Spleen (tissue), 13 donors: Measurements from ENCODE around the gene SMPDL3B. TPM values are rescaled to one million over a fixed set of nuclear protein-coding genes. Genes with fewer than 3 reads are reported as not detected.

Experiments
- DNase-seq: peaks from one replicate; pipeline ENCODE4 v3.0.0-alpha.2; 2020
- H3K27ac ChIP-seq, 8 donors: fragments of 200-600 bp; sonication (generic) in 7 of 8; 1 replicate in 4 of 8; 2 replicates in 4 of 8; pipeline versions ENCODE4 v1.5.0 to v1.8.0; 2016 to 2021; ENCODE audit warnings: inconsistent platforms in 4 of 8, mild to moderate bottlenecking in 4 of 8, moderate library complexity in 1 of 8
- H3K27me3 ChIP-seq, 7 donors: fragments of 200-600 bp; sonication (generic) in 6 of 7; replicated peaks in 1 of 7; 1 replicate in 4 of 7; 2 replicates in 3 of 7; pipeline versions ENCODE4 v1.5.0 to v1.8.0; 2016 to 2021; ENCODE audit warnings: inconsistent platforms in 3 of 7, mild to moderate bottlenecking in 1 of 7
- H3K36me3 ChIP-seq, 6 donors: fragments of 200-600 bp; sonication (generic) in 5 of 6; 1 replicate in 4 of 6; 2 replicates in 2 of 6; pipeline versions ENCODE4 v1.5.0 to v1.8.0; 2016 to 2021; ENCODE audit warnings: inconsistent platforms in 2 of 6
- H3K4me1 ChIP-seq, 6 donors: fragments of 200-600 bp; sonication (generic) in 5 of 6; 1 replicate in 3 of 6; 2 replicates in 3 of 6; pipeline versions ENCODE4 v1.5.0 to v1.8.0; 2016 to 2021; ENCODE audit warnings: inconsistent platforms in 3 of 6
- H3K4me3 ChIP-seq, 8 donors: fragments of 200-600 bp; sonication (generic) in 7 of 8; 1 replicate in 4 of 8; 2 replicates in 4 of 8; pipeline versions ENCODE4 v1.5.0 to v1.8.0; 2016 to 2021; ENCODE audit warnings: inconsistent platforms in 4 of 8, mild to moderate bottlenecking in 4 of 8, moderate library complexity in 2 of 8
- H3K9me3 ChIP-seq, 8 donors: fragments of 200-600 bp; sonication (generic) in 7 of 8; 1 replicate in 4 of 8; 2 replicates in 4 of 8; pipeline versions ENCODE4 v1.5.0 to v1.8.0; 2016 to 2021; ENCODE audit warnings: inconsistent platforms in 4 of 8
- CTCF ChIP-seq, 11 experiments: fragments of 200-600 bp in 7 of 11; fragments of 450-650 bp in 4 of 11; sonication (generic) in 4 of 11; IDR thresholded peaks in 8 of 11; conservative IDR thresholded peaks in 3 of 11; 1 replicate in 7 of 11; 2 replicates in 4 of 11; pipeline versions ENCODE4 v1.4.0 to v1.8.0; 2016 to 2021; ENCODE audit warnings: antibody characterized with exemption in 11 of 11, inconsistent platforms in 4 of 11, mild to moderate bottlenecking in 1 of 11
- POLR2A ChIP-seq, 3 donors: fragments of 450-650 bp; IDR thresholded peaks; one replicate each; pipeline ENCODE4 v1.5.1; 2017; ENCODE audit warnings: antibody characterized with exemption in 3 of 3, mild to moderate bottlenecking in 1 of 3
- POLR2AphosphoS5 ChIP-seq, 3 donors: sonication (generic); formaldehyde crosslinking; IDR thresholded peaks; one replicate each; pipeline ENCODE4 v1.5.1; 2017; ENCODE audit warnings: antibody characterized with exemption in 3 of 3
- WGBS, 5 donors: extraction: QIAGEN DNeasy Blood & Tissue Kit in 3 of 5; methylation state at CpG; one replicate each; pipeline versions ENCODE4 v1.1.5 to v1.1.7; 2013 to 2018; 5-methylcytosine and 5-hydroxymethylcytosine counted together
- intact Hi-C: fragments of 100-400 bp; cut with DNase I; formaldehyde crosslinking; loops from one replicate; pipeline ENCODE4 v1.15.0; 2023; ENCODE audit warnings: low total_unique reads
- long read RNA-seq, 2 donors: transcript quantifications; one replicate each; lab custom pipeline, GENCODE V29; 2026
- polyA plus RNA-seq, 3 donors: library from polyadenylated mRNA; stranded (reverse); fragments of 200-250 nt; gene quantifications; one replicate each; pipeline ENCODE4 v1.2.1, GENCODE V29; 2013
- total RNA-seq, 7 donors: library from RNA; depleted of rRNA in 3 of 7; stranded (reverse); fragments of >200 nt in 3 of 7; fragmentation: NEBNext Ultra II Directional in 4 of 7; extraction: Animal tissue kit (Norgen Biotek cat#: 25700) in 4 of 7; gene quantifications; one replicate each; pipeline versions ENCODE4 v1.1.0 to v1.2.1, GENCODE V29; 2016 to 2021
- donor health status: healthy with polysubstance abuse.
- donor health status: DM: no; HTN: no; CAD: no; lungs with moderate emphysema.
- donor health status: DM: no; HTN: no; CAD: no.
- donor health status: Bipolar disorder and iron deficiency.
- donor health status: healthy.
- donor health status: DM: no; HTN: no; CAD: no.
- donor health status: DM: yes; HTN: yes; CAD: no.

Gene SMPDL3B
- 1 to 10 TPM in 6 of 7 donors, under 1 TPM in 1; 0.46 to 2.5 (median 1.4) TPM for total RNA-seq
- polyA plus RNA-seq, result under 1 TPM in 2 of 3 donors, not detected in 1; 0.13 to 0.21 TPM
- long read RNA-seq, donor 1, result 0 reads
- long read RNA-seq, donor 2, result 0 reads

- H3K27me3 ChIP-seq, result peaks cover 0 to 35% (median 0%) of the 10 kb centered on the region in 7 donors
- TF ChIP-seq POLR2AphosphoS5 (IDR thresholded peaks at IDR 0.05) (no peak), CTCF (IDR thresholded peaks at IDR 0.05 in 8 of 11, conservative IDR thresholded peaks at IDR 0.05 in 3 of 11) (no peak), POLR2A (IDR thresholded peaks at IDR 0.05) (no peak)
- H3K9me3 ChIP-seq, result no peaks in the 10 kb centered on the region
- intact Hi-C loops, result no loop called here
- peak within 1 kb of the TSS in 2 of 8 donors; percentile 2 to 48 for H3K4me3 ChIP-seq
- H3K36me3 ChIP-seq, result no peaks in the 10 kb centered on the region
- peaks cover 0 to 35% (median 10%) of the 10 kb centered on the region in 6 donors for H3K4me1 ChIP-seq
- 5 to 8% (median 6%) methylated on average over 16 of the region's 16 CpGs for WGBS, 5 donors
- no peak within 1 kb of the TSS for H3K27ac ChIP-seq
- DNase-seq, result peak; percentile 49
Observed at GRCh38 chr1:27934818-27935549, at the start of gene SMPDL3B. SMPDL3B (plus strand) TSS chr1:27935000; CDS start chr1:27935184, 184 bp downstream.

- peak; percentile 81 for DNase-seq
- Histone ChIP-seq H3K36me3 (peaks cover 0 to 98% (median 45%) of the 10 kb centered on the region in 6 donors), H3K27ac (peak overlapping the region; percentile 51 to 97 (median 92)), H3K27me3 (no peaks in the 10 kb centered on the region), H3K4me3 (peak overlapping the region in 1 of 8 donors; percentile 61), H3K9me3 (no peaks in the 10 kb centered on the region), H3K4me1 (peaks cover 18 to 96% (median 78%) of the 10 kb centered on the region in 6 donors)
- intact Hi-C loops, result no loop called here
- TF ChIP-seq CTCF (IDR thresholded peaks at IDR 0.05 in 8 of 11, conservative IDR thresholded peaks at IDR 0.05 in 3 of 11) (no peak), POLR2AphosphoS5 (IDR thresholded peaks at IDR 0.05) (peak in 2 of 3 donors; percentile 6 to 58), POLR2A (IDR thresholded peaks at IDR 0.05) (no peak)
- 37 to 66% (median 53%) methylated on average over 8 of the region's 8 CpGs for WGBS, 5 donors
Observed at GRCh38 chr1:27885114-27885528, 49.7 kb upstream of the SMPDL3B start.

GRCh38 chr1:27885621-27886352 lies 49.0 kb upstream of the SMPDL3B start:
- WGBS, 5 donors, result 51 to 80% (median 63%) methylated on average over 14 to 15 of the region's 15 CpGs
- Histone ChIP-seq H3K27ac (peak overlapping the region; percentile 51 to 97 (median 92)), H3K36me3 (peaks cover 0 to 98% (median 39%) of the 10 kb centered on the region in 6 donors), H3K4me1 (peaks cover 18 to 97% (median 85%) of the 10 kb centered on the region in 6 donors), H3K4me3 (peak overlapping the region in 4 of 8 donors; percentile 7 to 61 (median 24)), H3K9me3 (no peaks in the 10 kb centered on the region), H3K27me3 (no peaks in the 10 kb centered on the region)
- peak; percentile 72 for DNase-seq
- no peak for TF ChIP-seq CTCF (IDR thresholded peaks at IDR 0.05 in 8 of 11, conservative IDR thresholded peaks at IDR 0.05 in 3 of 11)
- peak in 2 of 3 donors; percentile 57 to 80 for TF ChIP-seq POLR2AphosphoS5 (IDR thresholded peaks at IDR 0.05)
- peak in 1 of 3 donors; percentile 31 for TF ChIP-seq POLR2A (IDR thresholded peaks at IDR 0.05)
- intact Hi-C loops, result no loop called here
